ENCODE results near the gene MAIP1. TPM values are rescaled to one million over a fixed set of nuclear protein-coding genes. Genes with fewer than 3 reads are reported as not detected.

The MAIP1 gene
- total and polyA plus RNA-seq, 9 of the 15 experiments (the other 6 are each of a cell fraction or from before 2014, with no cell fraction given), result 3.6 to 30.0 (median 24.5) TPM

DNA sequence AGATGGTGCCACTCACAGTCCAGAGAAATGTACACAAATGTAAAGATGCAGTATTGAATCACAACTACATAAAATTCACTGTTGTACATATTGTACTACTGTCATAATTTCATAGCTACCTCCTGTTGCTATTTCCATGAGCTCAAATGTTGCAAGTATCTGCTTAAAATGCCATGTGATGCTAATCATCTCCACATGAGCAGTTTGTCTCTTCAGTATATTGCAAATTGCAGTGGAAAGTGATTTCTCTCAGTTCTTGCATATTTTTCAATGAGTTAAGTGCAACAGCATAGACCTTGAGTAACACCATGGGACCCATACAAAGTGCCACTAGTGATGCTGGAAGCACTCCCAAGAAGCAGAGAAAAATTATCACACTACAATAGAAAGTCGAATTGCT, 51.9 kb downstream of the MAIP1 start (continued):
- TF ChIP-seq ZFX (CRISPR knock-in tag; IDR thresholded peaks at IDR 0.05), result no peak
- no peak for TF ChIP-seq RBM22 (IDR thresholded peaks at IDR 0.05; ENCODE audit: low read depth, low read length, poor library complexity, severe bottlenecking)
- no peak for TF ChIP-seq AFF4 (CRISPR knock-in tag; IDR thresholded peaks at IDR 0.05)
- TF ChIP-seq KDM2B (CRISPR knock-in tag; IDR thresholded peaks at IDR 0.05), result no peak
- no peak for TF ChIP-seq TAF15 (IDR thresholded peaks at IDR 0.05; ENCODE audit: low read depth, low read length)
- no peak for TF ChIP-seq PCBP2 (IDR thresholded peaks at IDR 0.05; ENCODE audit: low read depth, low read length, poor library complexity, severe bottlenecking)
- TF ChIP-seq ZC3H8 (IDR thresholded peaks at IDR 0.05), result no peak
- no peak for TF ChIP-seq CBFB (CRISPR knock-in tag; IDR thresholded peaks at IDR 0.05)

GRCh38 chr2:200012401-200012800, 57.0 kb downstream of the MAIP1 start:
- no peak for ATAC-seq
- H2AFZ ChIP-seq (ENCODE audit: low read depth, low read length), result no peak overlapping the region
- ChIA-PET POLR2A (interaction anchor here (0.7 kb wide), 1 partner anchor 639 kb away, joined by 3 read pairs; no protein-coding TSS in a partner anchor), CTCF (ENCODE audit: low intra/inter-chr PET ratio) (no interaction called here)
- no peaks in the 10 kb centered on the region for H3K36me3 ChIP-seq (ENCODE audit: control insufficient read depth, insufficient read depth, low read length)
- no TSS peak for BruUV-seq (replicated peaks)
- no peaks in the 10 kb centered on the region for H3K9me1 ChIP-seq (ENCODE audit: control insufficient read depth, insufficient read depth, low read length)
- no peaks in the 10 kb centered on the region for H3K4me1 ChIP-seq (replicated peaks in 1 of 2; ENCODE audit: control insufficient read depth in 2 of 2, insufficient read depth in 2 of 2, low read length in 2 of 2)
- no peaks in the 10 kb centered on the region for H3K79me2 ChIP-seq (ENCODE audit: control insufficient read depth, insufficient read depth, low read length)
- H3K9ac ChIP-seq (ENCODE audit: insufficient read depth in 1 of 2, low read depth in 2 of 2, low read length in 2 of 2), result no peak overlapping the region
- no peaks in the 10 kb centered on the region for H3K27me3 ChIP-seq (ENCODE audit: control insufficient read depth in 2 of 2, insufficient read depth in 2 of 2, low read length in 2 of 2)
- H3K27ac ChIP-seq (ENCODE audit: extremely low read depth, low read depth, low read length), result no peak overlapping the region
- H3K4me2 ChIP-seq (ENCODE audit: insufficient read depth, low read length), result no peak overlapping the region
- H4K20me1 ChIP-seq (replicated peaks; ENCODE audit: control insufficient read depth, insufficient read depth, low read length), result no peaks in the 10 kb centered on the region
- in situ Hi-C loops (cut with MboI) (no loop called here), intact Hi-C loops (cut with micrococcal nuclease) (no loop called here)
- WGBS (ENCODE audit: insufficient coverage, low coverage, missing lambda C conversion rate), result 59% methylated on average over 1 of the region's 1 CpG
- no peak overlapping the region for H3K4me3 ChIP-seq
- no peaks in the 10 kb centered on the region for H3K9me3 ChIP-seq (replicated peaks; ENCODE audit: control insufficient read depth, insufficient read depth, low read depth, low read length)
- FAIRE-seq, result no peak
- no peak for DNase-seq (ENCODE audit: extremely low read depth in 1 of 4, low spot score in 3 of 4)
- TF ChIP-seq TAL1 (IDR thresholded peaks at IDR 0.05), result no peak
- TF ChIP-seq GABPA (tag; conservative IDR thresholded peaks at IDR 0.05; ENCODE audit: low read depth), result no peak
- TF ChIP-seq, protein P1, sequence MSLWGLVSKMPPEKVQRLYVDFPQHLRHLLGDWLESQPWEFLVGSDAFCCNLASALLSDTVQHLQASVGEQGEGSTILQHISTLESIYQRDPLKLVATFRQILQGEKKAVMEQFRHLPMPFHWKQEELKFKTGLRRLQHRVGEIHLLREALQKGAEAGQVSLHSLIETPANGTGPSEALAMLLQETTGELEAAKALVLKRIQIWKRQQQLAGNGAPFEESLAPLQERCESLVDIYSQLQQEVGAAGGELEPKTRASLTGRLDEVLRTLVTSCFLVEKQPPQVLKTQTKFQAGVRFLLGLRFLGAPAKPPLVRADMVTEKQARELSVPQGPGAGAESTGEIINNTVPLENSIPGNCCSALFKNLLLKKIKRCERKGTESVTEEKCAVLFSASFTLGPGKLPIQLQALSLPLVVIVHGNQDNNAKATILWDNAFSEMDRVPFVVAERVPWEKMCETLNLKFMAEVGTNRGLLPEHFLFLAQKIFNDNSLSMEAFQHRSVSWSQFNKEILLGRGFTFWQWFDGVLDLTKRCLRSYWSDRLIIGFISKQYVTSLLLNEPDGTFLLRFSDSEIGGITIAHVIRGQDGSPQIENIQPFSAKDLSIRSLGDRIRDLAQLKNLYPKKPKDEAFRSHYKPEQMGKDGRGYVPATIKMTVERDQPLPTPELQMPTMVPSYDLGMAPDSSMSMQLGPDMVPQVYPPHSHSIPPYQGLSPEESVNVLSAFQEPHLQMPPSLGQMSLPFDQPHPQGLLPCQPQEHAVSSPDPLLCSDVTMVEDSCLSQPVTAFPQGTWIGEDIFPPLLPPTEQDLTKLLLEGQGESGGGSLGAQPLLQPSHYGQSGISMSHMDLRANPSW (CRISPR knock-in tag; IDR thresholded peaks at IDR 0.05), result no peak

Measured in K562 (cell line).